GM18861 (cell line): ENCODE measurements around the gene CLN3.
"Not testable (repeated sequence)": the region's sequence is repeated elsewhere in the genome, so short reads cannot be mapped to it uniquely, and the experiment has no call there.

ENCODE experiments used
- ATAC-seq: cut with Tn5 transposase; IDR thresholded peaks from one replicate; pipeline ENCODE4 v1.9.1; 2021; ENCODE audit not compliant: unreplicated experiment

Gene CLN3

DNA sequence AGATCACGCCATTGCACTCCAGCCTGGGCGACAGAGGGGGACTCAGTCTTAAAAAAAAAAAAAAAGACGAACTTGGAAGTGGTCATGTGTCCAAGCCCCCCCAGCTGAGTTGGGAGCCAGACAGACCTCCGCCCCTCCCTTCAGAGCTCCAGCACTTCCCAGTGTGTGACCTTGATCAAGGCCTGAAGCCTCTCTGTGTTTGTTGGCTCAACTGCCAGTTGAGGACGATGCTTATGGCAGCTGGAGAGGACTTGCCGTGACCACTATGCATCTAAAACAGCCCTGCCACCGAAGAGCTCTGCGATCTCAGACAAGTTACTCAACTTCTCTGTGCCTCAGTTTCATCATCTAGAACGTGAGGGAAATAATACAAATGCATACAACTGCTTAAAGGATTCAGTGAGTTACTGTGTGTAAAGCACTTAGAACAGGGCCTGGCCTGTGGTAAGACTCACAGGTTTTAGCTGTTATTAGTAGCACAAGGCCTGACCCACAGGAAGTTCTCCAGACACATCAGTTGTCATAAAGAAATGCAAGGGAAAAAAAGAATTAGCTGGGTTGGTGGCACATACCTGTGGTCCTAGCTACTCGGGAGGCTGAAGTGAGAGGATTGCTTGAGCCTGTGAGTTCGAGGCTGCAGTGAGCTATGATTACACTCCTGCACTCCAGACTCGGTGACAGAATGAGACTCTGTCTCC is 21.8 kb upstream of the CLN3 start:
- no peak for ATAC-seq

- no peak for ATAC-seq
Measured at GRCh38 chr16:28511801-28512789, 20.2 kb upstream of the CLN3 start.

DNA sequence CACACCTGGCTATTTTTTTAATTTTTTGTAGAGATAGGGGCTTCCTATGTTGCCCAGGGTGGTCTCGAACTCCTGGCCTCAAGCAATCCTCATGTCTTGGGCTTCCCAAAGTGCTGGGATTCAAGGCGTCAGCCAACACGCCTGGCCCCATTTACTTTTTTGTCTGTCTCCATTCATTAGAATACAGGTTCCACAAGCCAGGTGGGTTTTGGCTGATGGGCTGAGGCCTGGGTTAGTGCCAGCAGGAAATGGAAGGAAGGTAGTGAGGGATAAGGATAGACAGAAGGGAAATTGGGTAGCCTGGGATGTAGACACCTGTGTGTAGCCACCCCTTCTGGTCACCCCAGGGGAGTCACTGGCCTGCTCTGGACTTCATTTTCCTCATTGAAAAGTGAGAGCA is 19.2 kb upstream of the CLN3 start:
- no peak for ATAC-seq

DNA sequence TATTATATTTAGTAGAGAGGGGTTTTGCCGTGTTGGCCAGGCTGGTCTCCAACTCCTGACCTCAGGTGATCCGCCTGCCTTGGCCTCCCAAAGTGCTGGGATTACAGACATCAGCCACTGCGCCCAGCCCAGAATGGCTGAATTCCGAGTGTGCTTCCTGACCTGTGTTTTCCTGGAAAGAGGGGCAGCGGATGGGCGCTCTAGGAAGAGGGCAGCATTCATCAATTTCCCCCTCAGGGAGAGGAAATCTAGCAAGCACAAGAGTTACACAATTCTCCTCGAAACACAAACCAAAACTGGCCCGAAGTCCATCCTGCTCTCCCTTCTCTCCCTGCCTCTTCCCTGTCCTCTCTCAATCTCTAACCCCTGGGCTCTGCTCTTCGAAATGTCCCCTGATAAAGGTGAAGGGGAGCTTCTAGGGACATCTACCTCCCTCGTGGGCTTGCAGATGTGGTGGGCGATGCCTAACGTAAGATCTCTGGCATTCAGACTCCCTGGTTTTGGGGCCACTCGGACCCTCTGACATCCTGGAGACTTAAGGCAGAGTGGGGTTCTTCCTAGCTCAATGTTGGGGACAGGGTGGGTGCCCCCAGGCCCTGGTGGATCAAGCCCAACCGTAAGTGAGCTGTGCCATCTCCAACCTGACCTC is 13.7 kb upstream of the CLN3 start:
- no peak for ATAC-seq

DNA sequence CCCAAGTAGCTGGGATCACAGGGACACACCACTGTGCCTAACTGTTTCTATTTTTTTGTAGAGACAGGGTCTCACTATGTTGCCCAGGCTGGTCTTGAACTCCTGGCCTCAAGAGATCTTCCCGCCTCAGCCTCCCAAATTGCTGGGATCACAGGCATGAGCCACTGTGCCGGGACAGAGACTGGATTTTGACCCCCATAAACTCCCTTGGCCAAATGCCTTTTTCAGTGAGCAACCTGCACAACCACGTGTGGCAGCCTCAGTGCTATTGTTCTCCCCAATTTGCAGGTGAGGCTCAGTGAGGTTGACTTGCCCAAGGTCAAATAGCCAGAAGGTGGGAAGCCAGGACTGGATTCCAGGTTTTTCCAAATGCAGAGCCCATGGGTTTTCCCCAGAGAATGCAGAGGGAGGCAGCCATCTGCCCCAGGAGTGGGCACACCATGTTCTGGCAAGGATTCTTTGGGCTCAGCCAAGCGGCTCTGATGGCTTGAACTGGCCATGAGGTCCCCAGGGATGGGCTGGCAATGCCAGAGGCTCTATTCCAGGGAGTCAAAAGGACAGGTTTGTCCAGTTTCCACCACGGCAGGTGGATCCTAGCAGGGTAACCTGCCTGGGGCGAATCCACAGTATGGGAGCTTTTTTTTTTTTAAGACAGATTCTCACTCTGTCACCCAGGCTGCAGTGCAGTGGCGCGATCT is 13.0 kb upstream of the CLN3 start:
- ATAC-seq: no peak

DNA sequence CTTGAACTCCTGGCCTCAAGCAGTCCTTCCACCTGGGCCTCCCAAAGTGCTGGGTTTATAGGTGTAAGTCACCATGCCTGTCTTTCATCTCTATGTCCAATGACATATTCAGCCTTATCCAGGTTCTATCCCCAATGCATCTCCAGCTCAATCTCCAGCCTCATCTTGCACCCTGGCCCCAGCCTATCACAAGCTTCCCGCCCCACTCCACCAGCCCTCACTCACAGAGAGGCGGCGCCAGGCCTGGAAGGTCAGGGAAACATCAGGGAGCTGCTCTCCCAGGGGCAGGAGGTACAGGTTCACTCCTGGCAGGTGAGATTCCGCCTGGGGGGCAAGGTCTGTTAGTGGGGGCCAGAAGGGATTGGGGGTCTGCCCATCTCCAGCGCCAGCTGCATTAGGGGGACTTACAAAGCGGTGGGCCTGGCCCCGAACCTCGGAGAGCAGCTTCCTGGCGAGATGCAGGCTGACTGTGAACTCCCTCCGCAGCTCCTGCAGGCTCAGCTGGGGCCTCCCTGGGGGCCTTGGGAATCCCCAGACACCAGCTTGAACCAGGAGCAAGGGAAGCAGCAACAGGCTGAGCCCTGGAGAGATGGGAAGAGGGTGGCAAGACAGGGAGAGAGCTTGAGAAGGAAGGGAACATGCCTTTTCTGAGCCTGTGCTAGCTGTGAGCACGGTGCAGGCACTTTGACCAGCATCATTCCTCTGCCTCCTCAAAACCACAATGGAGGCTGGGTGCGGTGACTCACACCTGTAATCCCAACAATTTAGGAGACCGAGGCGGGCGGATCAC is 11.8 kb upstream of the CLN3 start:
- no peak for ATAC-seq

DNA sequence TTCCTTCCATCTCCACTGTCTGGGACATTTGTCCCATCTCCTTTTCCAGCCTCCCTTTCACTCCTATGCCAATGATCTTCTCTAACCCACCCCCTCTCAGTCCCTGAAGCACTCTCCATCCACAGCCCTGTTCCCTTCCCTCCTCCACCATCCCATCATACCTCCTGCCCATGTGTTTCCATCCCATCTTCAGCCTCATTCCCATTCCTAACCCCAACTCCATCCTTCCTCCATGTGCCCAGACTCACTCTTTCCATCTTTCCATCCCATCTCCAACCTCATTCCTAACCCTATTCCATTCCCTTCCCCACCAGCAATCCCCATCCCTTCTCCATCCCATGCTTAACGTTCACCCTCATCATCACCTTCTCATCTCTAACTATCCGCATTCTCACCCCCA is 10.4 kb upstream of the CLN3 start:
- ATAC-seq: no peak

DNA sequence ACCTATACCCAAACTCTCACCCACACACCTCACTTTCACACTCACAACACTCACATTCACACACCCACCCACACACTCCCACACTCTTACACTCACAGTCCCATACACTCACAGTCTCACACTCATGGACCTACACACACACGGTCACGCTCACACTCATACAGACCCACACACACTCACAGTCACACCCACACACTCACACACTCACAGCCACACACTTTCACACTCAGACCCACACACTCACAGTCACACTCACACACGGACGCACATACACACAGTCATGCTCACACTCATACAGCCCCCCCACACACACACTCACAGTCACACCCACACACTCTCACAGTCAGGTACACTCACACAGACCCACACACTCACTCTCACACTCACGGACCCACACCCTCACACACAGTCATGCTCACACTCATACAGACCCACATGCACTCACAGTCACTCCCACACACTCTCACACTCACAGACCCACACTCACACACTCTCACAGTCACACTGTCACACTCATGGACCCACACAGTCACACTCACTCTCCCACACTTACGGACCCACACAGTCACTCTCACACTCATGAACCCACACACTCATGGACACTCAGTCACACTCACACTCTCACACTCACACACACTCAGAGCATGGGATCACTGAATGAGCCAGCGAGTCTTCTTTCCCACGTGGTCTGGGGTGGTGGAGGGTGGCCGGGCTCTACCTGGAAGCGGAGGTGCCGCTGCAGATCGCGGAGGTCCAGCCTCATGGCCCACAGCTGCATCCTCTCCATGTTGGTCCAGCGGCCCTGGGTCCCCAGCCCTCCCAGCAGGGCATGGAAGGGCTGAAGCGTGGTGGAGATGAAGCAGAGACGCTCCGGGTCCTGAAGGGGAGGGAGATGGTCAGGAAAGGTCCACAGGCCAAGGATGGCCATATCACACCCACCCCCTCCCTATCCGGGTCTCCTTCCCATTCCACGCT is 9.7 kb upstream of the CLN3 start:
- ATAC-seq: no peak

GRCh38 chr16:28500476-28501180 is 8.8 kb upstream of the CLN3 start:
- ATAC-seq: not testable (repeated sequence)

DNA sequence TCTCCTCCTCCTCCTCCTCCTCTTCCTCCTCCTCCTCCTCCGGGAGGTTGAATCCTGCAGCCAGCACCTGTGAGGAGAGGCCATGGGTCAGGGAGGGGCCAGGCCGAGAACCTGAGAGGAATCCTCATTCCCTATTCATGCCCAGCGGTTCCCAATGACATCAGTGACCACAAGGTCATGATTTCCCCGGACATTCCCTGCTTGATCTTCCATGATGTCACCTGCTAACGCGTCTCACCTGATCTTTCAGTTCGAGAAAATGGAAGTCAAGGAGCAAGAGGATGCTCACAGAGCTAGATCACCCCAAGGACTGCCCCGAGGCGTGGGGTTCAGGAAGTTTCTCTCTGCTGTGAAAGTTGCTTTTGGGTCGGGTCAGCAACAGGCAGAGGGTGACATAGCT is 8.0 kb upstream of the CLN3 start:
- no peak for ATAC-seq

- ATAC-seq: no peak
Measured at GRCh38 chr16:28498666-28499381, 7.0 kb upstream of the CLN3 start.

GRCh38 chr16:28497861-28498599 is 6.2 kb upstream of the CLN3 start:
- no peak for ATAC-seq

- no peak for ATAC-seq
Measured at GRCh38 chr16:28497386-28497785, 5.5 kb upstream of the CLN3 start.

- no peak for ATAC-seq
Measured at GRCh38 chr16:28496844-28497243, 5.0 kb upstream of the CLN3 start.

- ATAC-seq: no peak
Measured at GRCh38 chr16:28495795-28496749, 4.2 kb upstream of the CLN3 start.
